Measurements from ENCODE around the gene ZNF148. TPM values are rescaled to one million over a fixed set of nuclear protein-coding genes. Genes with fewer than 3 reads are reported as not detected.

The ZNF148 gene
- total RNA-seq, 1 experiment from 2014 or later = 55.8 TPM

DNA sequence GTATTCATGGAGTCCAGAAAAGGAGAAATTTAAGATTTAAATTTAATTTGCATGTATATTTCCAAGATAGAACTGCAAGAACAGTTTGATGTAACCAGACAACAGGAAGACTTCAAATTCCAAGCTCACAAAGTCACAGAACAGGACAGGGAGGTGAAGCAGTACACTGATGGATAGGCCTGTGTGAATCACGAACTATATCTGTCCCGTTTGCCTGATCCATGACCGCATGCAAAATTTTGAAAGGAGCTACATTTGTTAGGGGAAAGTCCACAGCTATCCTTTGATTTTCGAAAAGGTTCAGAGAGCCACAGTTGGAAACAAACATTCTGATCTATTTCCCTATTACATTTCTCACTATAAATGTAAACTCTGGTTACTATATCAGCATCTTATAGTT is 83.1 kb downstream of the ZNF148 start:
- Histone ChIP-seq H3K36me3 (ENCODE audit: control insufficient read depth, insufficient read depth, low read length) (no peaks in the 10 kb centered on the region), H3K27ac (ENCODE audit: low read length) (no peak overlapping the region), H3K4me1 (ENCODE audit: control insufficient read depth, insufficient read depth, low read length) (no peaks in the 10 kb centered on the region), H3K9me3 (ENCODE audit: control insufficient read depth, insufficient read depth, low read depth, low read length) (no peaks in the 10 kb centered on the region), H3K27me3 (ENCODE audit: control insufficient read depth, insufficient read depth, low read length) (no peaks in the 10 kb centered on the region), H3K4me3 (ENCODE audit: low read depth in 2 of 2, low read length in 2 of 2) (no peak overlapping the region)
- intact Hi-C loops (cut with micrococcal nuclease; ENCODE audit: unreplicated experiment) = no loop called here
- DNase-seq (ENCODE audit: low read depth, low spot score) (no peak), ATAC-seq (no peak)
- ChIA-PET CTCF (no interaction called here), POLR2A (no interaction called here)
- TF ChIP-seq POLR2AphosphoS5 (IDR thresholded peaks at IDR 0.05; ENCODE audit: low read depth, low read length) = no peak
- TF ChIP-seq SIN3A (IDR thresholded peaks at IDR 0.05; ENCODE audit: borderline replicate concordance, insufficient read depth, low read depth, low read length) = no peak
- TF ChIP-seq, protein P1, sequence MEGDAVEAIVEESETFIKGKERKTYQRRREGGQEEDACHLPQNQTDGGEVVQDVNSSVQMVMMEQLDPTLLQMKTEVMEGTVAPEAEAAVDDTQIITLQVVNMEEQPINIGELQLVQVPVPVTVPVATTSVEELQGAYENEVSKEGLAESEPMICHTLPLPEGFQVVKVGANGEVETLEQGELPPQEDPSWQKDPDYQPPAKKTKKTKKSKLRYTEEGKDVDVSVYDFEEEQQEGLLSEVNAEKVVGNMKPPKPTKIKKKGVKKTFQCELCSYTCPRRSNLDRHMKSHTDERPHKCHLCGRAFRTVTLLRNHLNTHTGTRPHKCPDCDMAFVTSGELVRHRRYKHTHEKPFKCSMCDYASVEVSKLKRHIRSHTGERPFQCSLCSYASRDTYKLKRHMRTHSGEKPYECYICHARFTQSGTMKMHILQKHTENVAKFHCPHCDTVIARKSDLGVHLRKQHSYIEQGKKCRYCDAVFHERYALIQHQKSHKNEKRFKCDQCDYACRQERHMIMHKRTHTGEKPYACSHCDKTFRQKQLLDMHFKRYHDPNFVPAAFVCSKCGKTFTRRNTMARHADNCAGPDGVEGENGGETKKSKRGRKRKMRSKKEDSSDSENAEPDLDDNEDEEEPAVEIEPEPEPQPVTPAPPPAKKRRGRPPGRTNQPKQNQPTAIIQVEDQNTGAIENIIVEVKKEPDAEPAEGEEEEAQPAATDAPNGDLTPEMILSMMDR (IDR thresholded peaks at IDR 0.05) = no peak
- TF ChIP-seq, protein P2, sequence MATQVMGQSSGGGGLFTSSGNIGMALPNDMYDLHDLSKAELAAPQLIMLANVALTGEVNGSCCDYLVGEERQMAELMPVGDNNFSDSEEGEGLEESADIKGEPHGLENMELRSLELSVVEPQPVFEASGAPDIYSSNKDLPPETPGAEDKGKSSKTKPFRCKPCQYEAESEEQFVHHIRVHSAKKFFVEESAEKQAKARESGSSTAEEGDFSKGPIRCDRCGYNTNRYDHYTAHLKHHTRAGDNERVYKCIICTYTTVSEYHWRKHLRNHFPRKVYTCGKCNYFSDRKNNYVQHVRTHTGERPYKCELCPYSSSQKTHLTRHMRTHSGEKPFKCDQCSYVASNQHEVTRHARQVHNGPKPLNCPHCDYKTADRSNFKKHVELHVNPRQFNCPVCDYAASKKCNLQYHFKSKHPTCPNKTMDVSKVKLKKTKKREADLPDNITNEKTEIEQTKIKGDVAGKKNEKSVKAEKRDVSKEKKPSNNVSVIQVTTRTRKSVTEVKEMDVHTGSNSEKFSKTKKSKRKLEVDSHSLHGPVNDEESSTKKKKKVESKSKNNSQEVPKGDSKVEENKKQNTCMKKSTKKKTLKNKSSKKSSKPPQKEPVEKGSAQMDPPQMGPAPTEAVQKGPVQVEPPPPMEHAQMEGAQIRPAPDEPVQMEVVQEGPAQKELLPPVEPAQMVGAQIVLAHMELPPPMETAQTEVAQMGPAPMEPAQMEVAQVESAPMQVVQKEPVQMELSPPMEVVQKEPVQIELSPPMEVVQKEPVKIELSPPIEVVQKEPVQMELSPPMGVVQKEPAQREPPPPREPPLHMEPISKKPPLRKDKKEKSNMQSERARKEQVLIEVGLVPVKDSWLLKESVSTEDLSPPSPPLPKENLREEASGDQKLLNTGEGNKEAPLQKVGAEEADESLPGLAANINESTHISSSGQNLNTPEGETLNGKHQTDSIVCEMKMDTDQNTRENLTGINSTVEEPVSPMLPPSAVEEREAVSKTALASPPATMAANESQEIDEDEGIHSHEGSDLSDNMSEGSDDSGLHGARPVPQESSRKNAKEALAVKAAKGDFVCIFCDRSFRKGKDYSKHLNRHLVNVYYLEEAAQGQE (IDR thresholded peaks at IDR 0.05; ENCODE audit: insufficient read depth in 1 of 2, low read depth in 2 of 2, low read length in 1 of 2) = no peak
- no peak for TF ChIP-seq TCF7L2 (IDR thresholded peaks at IDR 0.05; ENCODE audit: low read depth, low read length)
- no TSS peak for BruUV-seq (replicated peaks)
- in situ Hi-C loops (cut with HindIII; ENCODE audit: low pct_unique_long_range_greater_than_20kb, low sequenced_read_pairs) = no loop called here

DNA sequence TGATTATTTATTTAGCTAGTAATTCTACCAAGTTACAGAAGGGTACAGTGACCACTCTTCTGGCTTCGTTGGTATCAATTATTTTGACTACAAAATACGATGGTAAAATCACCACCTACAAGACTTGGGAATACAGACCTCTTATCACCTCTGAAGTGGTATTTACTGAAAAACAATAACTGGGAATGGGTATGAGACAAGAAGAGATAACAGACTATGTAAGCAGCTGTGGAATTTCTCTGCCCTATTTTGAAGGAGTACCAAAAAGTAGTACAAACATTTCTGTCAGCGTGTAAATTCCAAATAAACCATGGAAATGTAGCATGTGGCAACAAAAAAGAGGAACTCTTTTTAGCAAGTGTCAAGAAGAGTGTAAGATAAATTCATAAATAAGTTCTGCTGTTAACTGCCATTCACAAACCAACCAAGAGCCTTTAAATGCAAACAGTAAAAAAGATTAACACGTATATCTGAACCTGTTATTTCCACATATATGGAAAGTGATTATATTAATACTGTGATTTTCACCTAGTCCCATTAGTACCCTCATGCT is 85.6 kb downstream of the ZNF148 start:
- ATAC-seq = no peak
- POLR2A ChIA-PET = no interaction called here

More for the DNA sequence above, 85.6 kb downstream of the ZNF148 start:
- CTCF ChIA-PET = no interaction called here
- in situ Hi-C loops (cut with HindIII; ENCODE audit: low pct_unique_long_range_greater_than_20kb, low sequenced_read_pairs) = no loop called here
- Histone ChIP-seq H3K27ac (ENCODE audit: low read length) (no peak overlapping the region), H3K36me3 (ENCODE audit: control insufficient read depth, insufficient read depth, low read length) (no peaks in the 10 kb centered on the region), H3K4me3 (ENCODE audit: low read depth in 2 of 2, low read length in 2 of 2) (no peak overlapping the region), H3K4me1 (ENCODE audit: control insufficient read depth, insufficient read depth, low read length) (no peaks in the 10 kb centered on the region), H3K27me3 (ENCODE audit: control insufficient read depth, insufficient read depth, low read length) (no peaks in the 10 kb centered on the region), H3K9me3 (ENCODE audit: control insufficient read depth, insufficient read depth, low read depth, low read length) (no peaks in the 10 kb centered on the region)
- TF ChIP-seq, protein P1 (IDR thresholded peaks at IDR 0.05) = no peak
- no peak for TF ChIP-seq SIN3A (IDR thresholded peaks at IDR 0.05; ENCODE audit: borderline replicate concordance, insufficient read depth, low read depth, low read length)
- no peak for TF ChIP-seq POLR2AphosphoS5 (IDR thresholded peaks at IDR 0.05; ENCODE audit: low read depth, low read length)
- TF ChIP-seq TCF7L2 (IDR thresholded peaks at IDR 0.05; ENCODE audit: low read depth, low read length) = no peak
- TF ChIP-seq, protein P2 (IDR thresholded peaks at IDR 0.05; ENCODE audit: insufficient read depth in 1 of 2, low read depth in 2 of 2, low read length in 1 of 2) = no peak
- intact Hi-C loops (cut with micrococcal nuclease; ENCODE audit: unreplicated experiment) = no loop called here
- BruUV-seq (replicated peaks) = no TSS peak
- no peak for DNase-seq (ENCODE audit: low read depth, low spot score)
